ENCODE data around the gene MATCAP1.

GRCh38 chr16:67202426-67202825 is 18.7 kb upstream of the MATCAP1 start:
- TF ChIP-seq CTCF (conservative IDR thresholded peaks at IDR 0.05; ENCODE audit: low read depth, low read length) (no peak), USF2 (IDR thresholded peaks at IDR 0.05; ENCODE audit: low read depth, low read length) (no peak), POLR2A (IDR thresholded peaks at IDR 0.05; ENCODE audit: low read depth, low read length) (no peak), RCOR1 (IDR thresholded peaks at IDR 0.05; ENCODE audit: insufficient replicate concordance, low read length) (no peak), FOS (IDR thresholded peaks at IDR 0.05; ENCODE audit: low read depth, low read length) (no peak)

All from IMR-90 (cell line).